GM12873 (cell line): ENCODE measurements around the gene CALML6.

ENCODE experiments used
- TF ChIP-seq, protein P1 (sequence below): IDR thresholded peaks from 2 replicates; pipeline ENCODE4 v1.5.1; 2012; ENCODE audit warnings: low read depth, mild to moderate bottlenecking, moderate library complexity, low read length, control low read depth; ENCODE audit not compliant: insufficient read depth; ENCODE audit errors: missing control alignments

CALML6 gene

DNA sequence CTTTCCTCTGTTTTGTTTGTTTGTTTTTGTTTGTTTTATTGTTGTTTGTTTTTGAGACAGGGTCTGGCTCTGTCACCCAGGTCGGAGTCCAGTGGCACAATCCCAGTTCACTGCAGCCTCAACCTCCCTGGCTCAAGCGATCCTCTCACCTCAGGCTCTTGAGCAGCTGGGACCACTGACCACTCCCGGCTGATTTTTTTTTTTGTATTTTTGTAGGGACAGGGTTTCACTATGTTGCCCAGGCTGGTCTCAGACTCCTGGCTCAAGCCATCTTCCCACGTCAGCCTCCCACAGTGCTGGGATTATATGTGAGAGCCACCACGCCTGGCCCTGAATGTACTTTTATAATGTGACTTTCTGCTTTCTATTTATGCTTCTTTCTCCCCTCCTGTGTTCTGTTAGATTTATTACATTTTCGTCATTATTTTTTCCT, 5.0 kb upstream of the CALML6 start:
- TF ChIP-seq, protein P1, sequence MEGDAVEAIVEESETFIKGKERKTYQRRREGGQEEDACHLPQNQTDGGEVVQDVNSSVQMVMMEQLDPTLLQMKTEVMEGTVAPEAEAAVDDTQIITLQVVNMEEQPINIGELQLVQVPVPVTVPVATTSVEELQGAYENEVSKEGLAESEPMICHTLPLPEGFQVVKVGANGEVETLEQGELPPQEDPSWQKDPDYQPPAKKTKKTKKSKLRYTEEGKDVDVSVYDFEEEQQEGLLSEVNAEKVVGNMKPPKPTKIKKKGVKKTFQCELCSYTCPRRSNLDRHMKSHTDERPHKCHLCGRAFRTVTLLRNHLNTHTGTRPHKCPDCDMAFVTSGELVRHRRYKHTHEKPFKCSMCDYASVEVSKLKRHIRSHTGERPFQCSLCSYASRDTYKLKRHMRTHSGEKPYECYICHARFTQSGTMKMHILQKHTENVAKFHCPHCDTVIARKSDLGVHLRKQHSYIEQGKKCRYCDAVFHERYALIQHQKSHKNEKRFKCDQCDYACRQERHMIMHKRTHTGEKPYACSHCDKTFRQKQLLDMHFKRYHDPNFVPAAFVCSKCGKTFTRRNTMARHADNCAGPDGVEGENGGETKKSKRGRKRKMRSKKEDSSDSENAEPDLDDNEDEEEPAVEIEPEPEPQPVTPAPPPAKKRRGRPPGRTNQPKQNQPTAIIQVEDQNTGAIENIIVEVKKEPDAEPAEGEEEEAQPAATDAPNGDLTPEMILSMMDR = no peak

DNA sequence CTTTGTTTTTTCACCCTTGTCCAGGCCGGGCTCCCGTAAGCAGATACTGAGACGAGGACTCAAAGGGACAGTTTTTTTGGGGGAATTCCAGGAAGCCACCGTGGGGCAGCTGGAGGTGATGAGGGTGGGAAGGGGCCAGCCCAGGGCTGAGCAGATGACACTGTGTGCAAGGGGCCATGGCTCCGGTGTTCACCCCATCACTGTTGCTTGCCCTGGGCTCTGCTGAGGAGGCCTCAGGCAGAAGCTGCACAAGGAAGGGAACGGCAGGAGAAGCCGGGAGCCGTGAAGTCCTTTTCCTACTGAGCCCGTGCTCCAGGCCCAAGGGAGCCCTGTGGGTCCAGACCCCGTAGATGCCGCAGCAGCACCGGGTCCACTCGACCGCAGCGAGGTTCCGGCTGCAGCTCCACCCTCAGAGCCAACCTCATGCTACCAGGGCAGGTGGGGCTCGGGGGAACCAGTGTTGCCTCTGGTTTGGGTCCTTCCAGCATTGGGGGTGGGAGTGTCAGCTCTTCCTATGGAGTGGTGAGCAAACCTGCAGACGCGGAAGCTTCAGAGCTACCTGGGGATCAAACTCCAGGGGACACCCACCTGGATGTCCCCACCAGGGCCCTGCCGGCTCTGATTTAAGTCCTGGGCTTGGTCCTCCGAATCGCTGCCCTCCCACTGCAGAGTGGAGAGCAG, 4.3 kb upstream of the CALML6 start:
- TF ChIP-seq, protein P1 = no peak

DNA sequence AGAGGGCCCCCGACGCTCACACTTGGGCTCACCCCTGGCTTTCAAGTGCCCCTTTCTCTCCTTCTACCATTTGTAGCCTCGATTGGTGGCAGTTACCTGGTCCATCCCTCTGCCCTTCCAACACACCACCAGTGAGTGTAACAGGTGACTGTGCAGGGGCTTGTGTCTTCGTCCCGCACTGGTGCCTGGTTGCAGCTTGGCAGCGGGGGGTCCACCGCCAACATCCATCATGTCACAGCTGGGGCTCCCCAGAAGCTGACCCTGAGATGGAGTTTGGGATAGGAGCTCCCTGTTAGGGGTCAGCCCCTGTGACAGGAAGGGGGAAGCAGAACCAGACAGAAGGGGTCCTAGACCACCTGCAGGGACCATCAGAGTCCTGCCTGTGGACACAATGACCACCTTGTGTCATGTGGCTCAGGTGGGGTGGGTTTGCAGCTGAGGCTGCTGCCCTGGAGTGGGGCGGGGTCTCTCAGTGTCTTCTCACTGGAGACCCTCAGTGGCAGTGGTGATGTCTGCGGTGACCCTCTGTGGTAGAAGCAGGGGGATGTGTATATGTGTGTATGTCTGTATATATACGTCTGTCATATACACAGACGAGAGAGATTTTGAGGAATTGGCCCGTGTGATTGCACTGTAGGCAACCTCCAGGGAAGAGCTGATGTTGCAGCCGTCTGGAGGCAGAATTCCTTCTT, 3.6 kb upstream of the CALML6 start:
- TF ChIP-seq, protein P1 = no peak

DNA sequence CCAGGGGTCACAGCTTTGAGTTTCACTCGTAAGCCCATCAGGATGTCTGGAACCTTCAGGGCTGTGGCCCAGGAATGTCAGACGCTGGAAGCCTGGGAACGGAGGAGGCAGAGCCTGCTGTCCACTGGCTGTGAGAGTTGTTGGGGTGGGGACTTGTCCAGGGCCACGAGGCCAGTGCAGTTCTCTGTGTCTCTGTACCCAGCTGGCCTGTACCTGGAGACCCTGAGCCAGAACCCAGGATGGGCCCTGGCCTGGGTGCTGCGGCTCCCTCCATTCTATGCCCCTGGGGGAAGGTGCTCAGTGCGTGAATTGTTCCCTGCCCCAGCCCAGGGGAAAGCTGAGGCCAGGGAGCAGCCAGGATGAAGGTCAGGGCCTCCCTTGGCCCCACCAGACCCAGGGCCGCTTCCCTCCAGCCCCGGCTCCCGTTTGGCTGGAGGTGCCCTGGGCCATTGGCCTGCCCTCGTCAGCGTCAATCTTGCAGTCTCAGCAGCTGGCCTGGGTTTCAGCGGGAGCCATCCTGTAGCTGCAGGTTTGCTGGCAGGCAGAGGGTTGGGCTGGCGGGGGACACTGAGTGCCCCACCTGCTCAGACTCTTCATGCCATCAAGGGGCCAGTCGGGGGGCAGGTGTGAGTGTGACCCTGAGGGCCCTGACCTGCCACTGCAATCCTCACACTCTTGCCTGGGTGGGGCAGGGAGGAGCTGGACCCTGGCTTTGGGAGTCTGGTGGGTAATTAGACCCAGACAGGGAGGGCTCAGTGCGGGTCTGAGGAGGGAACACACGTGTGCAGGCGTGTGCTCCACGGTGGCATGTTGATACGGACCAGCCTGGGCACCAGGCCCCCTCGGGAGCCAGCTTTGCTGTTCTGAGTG, 724 bp upstream of the CALML6 start:
- TF ChIP-seq, protein P1 = no peak

DNA sequence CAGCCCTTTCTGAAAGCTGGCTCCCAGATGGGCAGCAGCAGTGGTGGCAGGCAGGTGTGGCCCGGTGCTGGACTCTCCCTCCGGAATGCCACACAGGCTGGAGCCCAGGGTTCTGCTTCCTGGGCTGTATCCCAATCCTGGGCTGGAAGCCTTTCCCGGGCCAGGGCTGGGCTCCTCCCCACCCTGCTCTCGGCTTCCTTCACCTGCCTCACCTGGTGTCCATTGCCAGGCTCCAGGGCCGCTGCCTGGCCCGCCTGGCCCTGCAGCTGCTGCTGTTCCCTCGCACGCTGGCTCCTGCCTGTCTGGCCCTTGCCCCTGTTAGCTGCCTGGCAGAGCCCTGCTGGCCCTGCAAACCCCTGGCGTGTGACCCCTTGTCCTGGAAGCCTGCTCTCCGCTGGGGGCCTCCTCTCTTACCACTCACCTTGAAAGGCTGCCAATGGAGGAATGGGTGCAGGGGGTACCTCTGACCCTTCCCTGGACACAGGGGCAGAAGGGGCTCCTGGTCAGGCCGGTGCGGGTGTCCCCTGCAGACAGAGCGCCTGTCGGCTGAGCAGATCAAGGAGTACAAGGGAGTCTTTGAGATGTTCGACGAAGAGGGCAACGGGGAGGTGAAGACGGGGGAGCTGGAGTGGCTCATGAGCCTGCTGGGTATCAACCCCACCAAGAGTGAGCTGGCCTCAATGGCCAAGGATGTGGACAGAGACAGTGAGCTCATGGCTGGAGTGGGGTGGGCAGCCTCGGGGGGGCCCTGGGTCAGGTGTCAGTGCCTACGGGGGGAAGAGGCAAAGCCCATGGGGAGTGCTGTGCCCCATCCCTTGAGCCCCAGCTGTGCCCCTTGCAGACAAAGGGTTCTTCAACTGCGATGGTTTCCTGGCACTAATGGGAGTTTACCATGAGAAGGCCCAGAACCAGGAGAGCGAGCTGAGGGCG, 1.1 kb downstream of the CALML6 start:
- TF ChIP-seq, protein P1 = no peak

DNA sequence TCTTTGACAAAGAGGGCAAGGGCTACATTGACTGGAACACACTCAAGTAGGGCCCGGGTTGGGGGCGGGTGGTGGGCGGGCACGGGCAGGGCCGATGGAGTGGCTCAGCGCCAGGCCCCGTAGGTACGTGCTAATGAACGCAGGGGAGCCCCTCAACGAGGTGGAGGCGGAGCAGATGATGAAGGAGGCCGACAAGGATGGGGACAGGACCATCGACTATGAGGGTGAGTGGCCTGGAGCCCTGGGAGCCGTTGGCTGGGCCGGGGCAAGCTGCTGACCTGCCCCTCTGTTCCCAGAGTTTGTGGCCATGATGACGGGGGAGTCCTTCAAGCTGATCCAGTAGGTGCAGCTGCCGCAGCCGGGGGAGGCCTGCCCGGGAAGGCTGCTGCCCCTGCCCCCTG, 1.8 kb downstream of the CALML6 start:
- TF ChIP-seq, protein P1 = no peak
